ENCODE data around the gene ACTN4.

Gene ACTN4

DNA sequence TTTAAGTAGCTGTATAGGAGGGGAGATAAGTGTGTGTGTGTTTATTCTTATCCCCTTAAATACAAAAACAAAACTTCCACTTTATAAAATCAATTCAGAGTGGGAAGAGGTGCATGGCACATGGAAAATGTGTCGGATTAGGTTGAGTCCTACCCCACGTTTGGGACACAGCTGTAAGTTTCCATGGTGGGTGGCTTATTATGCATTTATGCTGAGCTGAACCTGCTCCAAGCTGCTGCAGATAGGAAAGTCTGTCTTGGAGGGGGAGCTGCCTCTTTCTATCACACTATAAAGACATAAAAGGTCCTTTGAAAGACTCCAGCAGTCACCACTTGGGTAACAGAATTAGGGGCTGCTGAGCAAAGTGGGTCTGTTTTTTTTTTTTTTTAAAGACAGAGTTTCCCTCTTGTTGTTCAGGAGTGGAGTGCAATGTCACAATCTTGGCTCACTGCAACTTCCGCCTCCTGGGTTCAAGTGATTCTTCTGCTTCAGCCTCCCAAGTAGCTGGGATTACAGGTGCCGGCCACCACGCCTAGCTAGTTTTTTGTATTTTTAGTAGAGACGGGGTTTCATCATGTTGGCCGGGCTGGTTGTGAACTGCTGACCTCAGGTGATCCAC lies 15.2 kb downstream of the ACTN4 start:
- DNase-seq: no peak

GRCh38 chr19:38663156-38663651 lies 15.8 kb downstream of the ACTN4 start:
- DNase-seq: no peak

- no peak for DNase-seq
These were observed 16.6 kb downstream of the ACTN4 start for GRCh38 chr19:38663957-38664502.

- DNase-seq: no peak
These were observed 17.2 kb downstream of the ACTN4 start for GRCh38 chr19:38664503-38665211.

GRCh38 chr19:38665219-38665931 lies 17.9 kb downstream of the ACTN4 start:
- DNase-seq: no peak

GRCh38 chr19:38665950-38666662 lies 18.7 kb downstream of the ACTN4 start:
- DNase-seq: no peak

GRCh38 chr19:38666663-38667511 lies 19.4 kb downstream of the ACTN4 start:
- DNase-seq: peak; percentile 63

DNA sequence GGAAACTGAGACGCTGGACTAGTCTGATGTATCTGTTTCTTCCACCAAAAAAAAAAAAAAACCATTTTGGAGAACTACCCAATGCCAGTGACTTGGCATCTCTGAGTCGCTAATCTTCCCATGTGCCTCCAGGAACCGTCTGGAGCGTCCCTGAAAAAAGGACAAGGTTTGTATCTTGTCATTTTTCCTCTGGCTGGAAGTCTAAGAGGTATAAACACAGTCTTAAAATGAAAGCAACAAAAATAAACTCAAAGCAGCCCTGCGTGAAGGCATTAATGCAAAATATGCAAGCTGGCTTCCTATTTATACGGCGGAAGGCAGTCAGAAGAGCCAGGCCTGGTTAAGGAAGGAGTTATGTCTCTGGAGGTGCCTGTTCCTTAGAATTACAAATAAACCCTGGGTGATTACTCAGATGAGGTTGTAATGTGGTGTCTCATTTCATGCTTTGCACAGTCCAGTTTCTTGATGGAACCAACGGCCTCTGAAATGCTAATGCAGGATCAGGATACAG lies 20.3 kb downstream of the ACTN4 start:
- no peak for DNase-seq

GRCh38 chr19:38669552-38669951 lies 22.1 kb downstream of the ACTN4 start:
- DNase-seq: no peak

DNA sequence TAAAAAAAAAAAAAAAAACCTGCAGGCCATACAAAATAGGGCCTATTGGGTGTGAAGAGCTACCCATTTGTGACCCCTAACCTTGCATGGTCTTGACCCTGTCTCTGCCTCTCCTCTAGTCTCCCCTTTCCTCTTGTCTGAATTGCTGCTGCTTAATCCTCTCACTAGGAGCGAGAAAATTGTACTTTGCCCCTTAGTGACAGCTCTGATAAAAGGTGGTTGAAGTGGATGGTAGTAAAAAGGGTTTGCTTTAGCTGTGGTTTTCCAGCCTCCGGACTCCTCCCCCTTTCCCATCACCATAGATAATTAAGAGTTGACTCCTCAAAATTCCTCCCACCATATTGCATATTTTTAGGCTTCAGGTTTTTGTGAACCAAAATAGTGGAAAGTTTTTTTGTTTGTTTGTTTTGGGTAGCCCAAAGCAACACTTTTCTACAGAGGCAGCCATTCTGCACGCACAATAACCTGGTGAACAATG lies 23.5 kb downstream of the ACTN4 start:
- no peak for DNase-seq

- DNase-seq: no peak
These were observed 24.2 kb downstream of the ACTN4 start for GRCh38 chr19:38671654-38672053.

DNA sequence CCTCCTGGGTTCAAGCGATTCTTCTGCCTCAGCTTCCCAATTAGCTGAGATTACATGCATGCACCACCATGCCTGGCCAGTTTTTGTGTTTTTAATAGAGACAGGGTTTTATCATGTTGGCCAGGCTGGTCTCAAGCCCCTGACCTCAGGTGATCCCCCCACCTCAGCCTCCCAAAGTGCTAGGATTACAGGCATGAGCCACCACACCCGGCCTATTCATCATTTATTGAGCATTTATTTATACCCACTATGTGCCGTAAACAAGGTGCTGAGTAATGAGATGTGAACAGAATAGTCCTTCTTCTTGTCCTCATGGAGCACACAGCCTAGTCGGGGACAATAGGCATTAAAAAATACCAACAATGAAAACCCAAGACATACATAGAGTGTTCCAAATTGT lies 25.6 kb downstream of the ACTN4 start:
- no peak for DNase-seq

- DNase-seq: no peak
These were observed 27.1 kb downstream of the ACTN4 start for GRCh38 chr19:38674388-38675171.

DNA sequence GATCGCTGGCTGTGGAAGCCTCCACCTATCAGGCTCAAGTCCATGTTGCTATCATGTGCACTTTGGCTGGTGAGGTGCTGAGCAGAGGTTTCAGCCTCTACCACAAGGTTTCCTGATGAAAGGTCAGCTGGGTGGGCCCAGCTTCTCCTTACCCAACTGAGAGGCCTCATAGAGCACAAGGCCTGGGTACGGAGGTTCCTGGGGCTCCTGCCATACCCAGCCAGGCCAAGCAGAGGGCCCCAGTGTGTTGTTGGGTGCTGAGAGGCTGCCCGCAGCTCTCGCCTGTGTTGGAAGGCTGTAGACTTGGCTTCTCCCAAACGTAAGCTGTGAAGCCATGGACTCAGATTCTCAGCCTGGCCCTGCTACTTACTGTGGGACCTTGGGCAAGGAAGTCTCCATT lies 28.2 kb downstream of the ACTN4 start:
- DNase-seq: peak; percentile 41

DNA sequence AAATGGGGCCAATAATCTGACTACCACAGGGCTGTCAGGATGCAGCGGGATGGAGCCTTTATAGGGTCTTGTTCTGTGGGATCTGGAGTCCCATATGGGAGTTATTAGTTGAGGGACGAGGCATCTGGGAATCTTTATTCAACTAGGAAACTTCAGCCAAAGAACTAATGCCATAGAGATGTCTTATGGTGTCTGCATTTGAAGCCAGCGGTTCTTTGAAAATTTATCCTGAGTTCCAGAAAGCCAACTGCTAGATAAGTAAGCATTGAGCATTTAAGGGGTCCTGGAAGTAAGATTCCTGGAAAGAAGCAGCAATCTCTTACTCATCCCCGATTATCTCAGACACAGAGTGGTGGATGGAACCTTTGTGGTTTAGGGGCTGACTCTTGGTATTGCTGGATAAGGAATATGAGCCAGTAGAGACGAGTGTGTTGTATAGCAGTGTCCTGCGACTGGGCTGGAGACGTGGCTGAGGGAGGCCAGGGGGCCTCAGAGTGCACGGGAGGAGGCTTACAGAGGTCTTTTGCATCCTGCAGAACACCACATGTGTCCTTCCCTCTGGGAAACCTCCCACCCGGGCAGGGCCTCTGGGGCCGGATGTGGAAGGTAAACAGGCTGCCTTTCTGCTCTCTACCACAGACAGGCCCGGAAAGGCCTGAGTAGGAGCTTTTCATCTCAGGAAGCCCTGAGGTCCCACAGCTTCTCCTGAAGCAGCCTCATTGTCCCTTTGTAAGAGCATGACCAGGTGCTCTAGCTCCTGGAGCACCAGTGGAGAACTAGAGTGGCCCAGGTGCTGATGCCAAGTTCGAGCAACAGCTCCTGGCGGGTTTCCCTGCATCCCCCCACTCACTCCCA lies 28.8 kb downstream of the ACTN4 start:
- DNase-seq: no peak

GRCh38 chr19:38676878-38677646 lies 29.6 kb downstream of the ACTN4 start:
- DNase-seq: no peak

GRCh38 chr19:38678217-38678890 lies 30.9 kb downstream of the ACTN4 start:
- DNase-seq: no peak

DNA sequence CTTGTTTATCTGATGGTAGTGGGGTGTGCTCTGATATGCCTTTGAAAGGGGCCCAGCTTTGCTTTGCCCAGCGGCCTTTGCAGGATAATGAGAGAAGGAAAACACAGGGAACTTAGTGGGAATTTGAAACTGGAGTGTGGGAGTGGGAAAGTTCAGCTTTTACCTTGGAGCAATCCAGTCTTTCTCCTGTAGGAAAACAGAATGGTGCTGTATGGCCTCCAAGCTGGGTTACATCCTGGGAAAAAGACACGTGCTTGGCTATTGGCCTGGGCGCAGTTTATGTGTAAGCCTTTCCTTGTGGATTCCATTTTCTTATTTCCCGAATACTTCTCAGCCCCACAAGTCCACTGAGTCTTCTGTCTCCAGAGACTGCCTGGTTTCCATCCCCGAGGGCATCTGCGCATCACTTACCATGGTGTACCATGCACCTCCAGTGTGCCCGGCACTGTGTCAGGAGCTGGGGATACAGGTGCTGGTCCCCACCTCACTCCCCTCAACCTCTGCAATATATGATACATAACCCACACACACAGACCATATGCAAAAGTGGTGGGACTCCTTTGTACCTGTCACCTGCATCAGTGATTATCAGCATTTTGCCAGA lies 31.5 kb downstream of the ACTN4 start:
- DNase-seq: no peak
